Naive thymus-derived CD4-positive, alpha-beta T cell (primary cell): ENCODE data around the gene ENHO. TPM values are rescaled to one million over a fixed set of nuclear protein-coding genes. Genes with fewer than 3 reads are reported as not detected.
A peak's percentile ranks its signal among the peaks of the same experiment; 100 is the strongest.
"Not testable (repeated sequence)": the region's sequence is repeated elsewhere in the genome, so short reads cannot be mapped to it uniquely, and the experiment has no call there.

Experiments used
- ATAC-seq: fragments of 150-1000 bp; cut with Tn5 transposase; 2 replicates; pipeline ENCODE4 v1.10.0; 2021; ENCODE audit warnings: mild to moderate bottlenecking, moderate library complexity
- CTCF ChIA-PET: fragments of 350-600 bp; sonication (Branson Sonifier 250); formaldehyde crosslinking; loops from one replicate; lab custom pipeline; 2021; ENCODE audit warnings: antibody characterized with exemption; lab: Charles Lee
- POLR2A ChIA-PET: fragments of 350-600 bp; sonication (Branson Sonifier 250); formaldehyde crosslinking; loops from one replicate; lab custom pipeline; 2021; ENCODE audit warnings: antibody characterized with exemption, inconsistent platforms; lab: Charles Lee
- DNase-seq, 9 donors: peaks; one replicate each; pipeline versions ENCODE4 v3.0.0 to v3.0.0-alpha.2; 2020 to 2022; ENCODE audit warnings: mixed read lengths in 1 of 9
- H3K27ac ChIP-seq: one replicate; pipeline ENCODE4 v1.7.0; 2013; ENCODE audit warnings: mild to moderate bottlenecking, low read depth, low read length, moderate library complexity
- H3K27me3 ChIP-seq, 2 donors: one replicate each; pipeline ENCODE4 v1.7.0; 2013; ENCODE audit warnings: low read length in 2 of 2, mild to moderate bottlenecking in 2 of 2, moderate library complexity in 2 of 2; ENCODE audit not compliant: control insufficient read depth in 2 of 2, insufficient read depth in 2 of 2
- H3K36me3 ChIP-seq, 3 experiments: 1 replicate in 2 of 3; 2 replicates in 1 of 3; pipeline ENCODE4 v1.7.0; 2013; ENCODE audit warnings: low read length in 3 of 3, mild to moderate bottlenecking in 3 of 3, moderate library complexity in 1 of 3; ENCODE audit not compliant: insufficient read depth in 3 of 3, control insufficient read depth in 2 of 3
- H3K4me1 ChIP-seq, 2 donors: one replicate each; pipeline ENCODE4 v1.7.0; 2013; ENCODE audit warnings: low read length in 2 of 2, mild to moderate bottlenecking in 2 of 2, moderate library complexity in 1 of 2; ENCODE audit not compliant: control insufficient read depth in 2 of 2, insufficient read depth in 2 of 2
- H3K4me3 ChIP-seq: 2 replicates; pipeline ENCODE4 v1.7.0; 2013; ENCODE audit warnings: mild to moderate bottlenecking, low read length
- H3K9me3 ChIP-seq, 3 experiments: 1 replicate in 2 of 3; 2 replicates in 1 of 3; pipeline ENCODE4 v1.7.0; 2013; ENCODE audit warnings: low read length in 3 of 3; ENCODE audit not compliant: control insufficient read depth in 2 of 3
- H3K27ac Mint-ChIP-seq, 9 donors: one replicate each; pipeline ENCODE4 v1.8.0; 2020 to 2022; ENCODE audit warnings: mixed read lengths in 9 of 9, mild to moderate bottlenecking in 8 of 9, moderate library complexity in 5 of 9, inconsistent platforms in 2 of 9
- H3K27me3 Mint-ChIP-seq, 5 donors: one replicate each; pipeline ENCODE4 v1.8.0; 2021 to 2022; ENCODE audit warnings: mixed read lengths in 5 of 5, mild to moderate bottlenecking in 1 of 5
- H3K36me3 Mint-ChIP-seq, 5 donors: one replicate each; pipeline ENCODE4 v1.8.0; 2020 to 2022; ENCODE audit warnings: mixed read lengths in 5 of 5, mild to moderate bottlenecking in 3 of 5, inconsistent platforms in 1 of 5
- H3K4me1 Mint-ChIP-seq, 7 donors: one replicate each; pipeline ENCODE4 v1.8.0; 2020 to 2022; ENCODE audit warnings: mixed read lengths in 7 of 7, mild to moderate bottlenecking in 3 of 7, inconsistent platforms in 1 of 7
- H3K4me3 Mint-ChIP-seq, 10 donors: one replicate each; pipeline ENCODE4 v1.8.0; 2020 to 2022; ENCODE audit warnings: mild to moderate bottlenecking in 10 of 10, mixed read lengths in 10 of 10, moderate library complexity in 6 of 10, inconsistent platforms in 2 of 10
- H3K9me3 Mint-ChIP-seq, 11 donors: one replicate each; pipeline ENCODE4 v1.8.0; 2020 to 2022; ENCODE audit warnings: mixed read lengths in 11 of 11, mild to moderate bottlenecking in 4 of 11, inconsistent platforms in 1 of 11, moderate library complexity in 1 of 11
- intact Hi-C, 2 donors: fragments of 100-400 bp; cut with micrococcal nuclease; formaldehyde crosslinking; loops; one replicate each; pipeline ENCODE4 v1.15.1; 2023
- polyA plus RNA-seq, 2 donors: library from polyadenylated mRNA; unstranded; fragments of 300-500 nt; fragmentation: Illumina TruSeq; gene quantifications; one replicate each; pipeline ENCODE4 v1.2.3, GENCODE V29; 2021
- total RNA-seq, 6 experiments: library from RNA in 5 of 6; stranded (reverse) in 5 of 6; gene quantifications; 1 replicate in 5 of 6; 2 replicates in 1 of 6; pipeline ENCODE4 v1.2.3 and lab custom pipeline; 2021 to 2026

The ENHO gene
- total and polyA plus RNA-seq, 7 experiments from 2014 or later: 0.21 to 1.9 (median 0.56) TPM; not detected in 4

DNA sequence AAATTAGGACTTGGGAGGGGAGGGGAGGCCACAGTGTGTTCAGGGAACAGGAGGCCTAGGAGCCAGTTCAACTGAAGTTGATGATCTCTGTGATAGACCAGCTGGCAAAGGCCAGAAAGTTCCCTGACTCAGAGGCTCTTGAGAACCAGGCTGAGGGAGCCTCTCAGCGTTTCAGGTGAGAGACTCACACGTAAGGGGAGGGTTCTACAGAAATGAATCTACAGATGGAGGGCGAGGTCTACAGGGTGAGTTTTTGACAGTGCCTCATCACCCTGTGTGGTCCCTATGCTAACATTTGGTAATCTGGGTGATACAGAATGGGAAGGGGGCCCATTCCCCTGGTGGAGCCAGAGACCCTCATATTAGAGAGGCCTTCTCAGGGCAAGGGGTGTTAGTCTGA, 32.0 kb downstream of the ENHO start:
- no peak overlapping the region for H3K4me3 ChIP-seq
- DNase-seq (no peak), ATAC-seq (no peak)
- H3K4me1 Mint-ChIP-seq: no peaks in the 10 kb centered on the region
- intact Hi-C loops: no loop called here
- peaks cover 0 to 2% (median 0%) of the 10 kb centered on the region in 11 donors for H3K9me3 Mint-ChIP-seq
- no peaks in the 10 kb centered on the region for H3K27me3 ChIP-seq
- H3K36me3 Mint-ChIP-seq: no peaks in the 10 kb centered on the region
- ChIA-PET CTCF (interaction anchor here (0.6 to 1.5 kb wide), 2 partner anchors 10 to 23 kb away, joined by 3 to 6 read pairs; no protein-coding TSS in a partner anchor), POLR2A (no interaction called here)
- no peaks in the 10 kb centered on the region for H3K9me3 ChIP-seq
- no peaks in the 10 kb centered on the region for H3K36me3 ChIP-seq
- no peak overlapping the region for H3K27ac Mint-ChIP-seq
- H3K27me3 Mint-ChIP-seq: peaks cover 15 to 34% (median 20%) of the 10 kb centered on the region in 5 donors
- no peak overlapping the region for H3K27ac ChIP-seq
- H3K4me1 ChIP-seq: no peaks in the 10 kb centered on the region
- no peak overlapping the region for H3K4me3 Mint-ChIP-seq

GRCh38 chr9:34490360-34490759, 32.4 kb downstream of the ENHO start:
- ChIA-PET POLR2A (no interaction called here), CTCF (interaction anchor here (0.6 to 1.5 kb wide), 2 partner anchors 10 to 23 kb away, joined by 3 to 6 read pairs; no protein-coding TSS in a partner anchor)
- peaks cover 0 to 2% (median 0%) of the 10 kb centered on the region in 11 donors for H3K9me3 Mint-ChIP-seq
- H3K9me3 ChIP-seq: no peaks in the 10 kb centered on the region
- H3K36me3 Mint-ChIP-seq: no peaks in the 10 kb centered on the region
- H3K27ac ChIP-seq: no peak overlapping the region
- H3K27me3 ChIP-seq: no peaks in the 10 kb centered on the region
- intact Hi-C loops: no loop called here
- ATAC-seq: no peak
- no peaks in the 10 kb centered on the region for H3K36me3 ChIP-seq
- H3K4me3 ChIP-seq: no peak overlapping the region
- no peaks in the 10 kb centered on the region for H3K4me1 Mint-ChIP-seq
- no peak overlapping the region for H3K27ac Mint-ChIP-seq
- peaks cover 15 to 34% (median 23%) of the 10 kb centered on the region in 5 donors for H3K27me3 Mint-ChIP-seq
- H3K4me3 Mint-ChIP-seq: no peak overlapping the region
- DNase-seq: no peak
- H3K4me1 ChIP-seq: no peaks in the 10 kb centered on the region

DNA sequence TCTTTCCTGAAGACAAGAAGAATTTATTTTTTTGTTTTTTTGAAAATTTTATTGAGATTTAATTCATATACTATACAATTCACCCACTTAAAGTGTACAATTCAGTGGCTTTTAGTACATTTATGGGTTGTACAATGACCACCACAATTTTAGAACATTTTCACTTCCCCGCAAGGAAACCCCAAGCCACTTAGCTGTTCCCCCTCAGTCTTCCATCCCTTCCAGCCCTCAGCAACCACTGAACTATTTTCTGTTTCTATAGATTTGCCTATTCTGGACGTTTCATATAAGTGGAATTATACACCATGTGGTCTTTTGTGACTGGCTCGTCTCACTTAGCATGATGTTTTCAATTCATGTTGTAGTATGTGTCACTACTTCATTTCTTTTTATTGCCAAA, 36.2 kb downstream of the ENHO start:
- DNase-seq (no peak), ATAC-seq (no peak)
- H3K9me3 Mint-ChIP-seq: no peaks in the 10 kb centered on the region
- H3K4me1 Mint-ChIP-seq: no peaks in the 10 kb centered on the region
- H3K27me3 ChIP-seq: no peaks in the 10 kb centered on the region
- no peak overlapping the region for H3K27ac ChIP-seq
- no peak overlapping the region for H3K27ac Mint-ChIP-seq
- no peaks in the 10 kb centered on the region for H3K36me3 Mint-ChIP-seq
- H3K4me3 Mint-ChIP-seq: no peak overlapping the region
- H3K4me1 ChIP-seq: no peaks in the 10 kb centered on the region
- peaks cover 10 to 29% (median 23%) of the 10 kb centered on the region in 5 donors for H3K27me3 Mint-ChIP-seq
- intact Hi-C loops: no loop called here
- H3K36me3 ChIP-seq: no peaks in the 10 kb centered on the region
- CTCF ChIA-PET: no interaction called here
- H3K9me3 ChIP-seq: no peaks in the 10 kb centered on the region
- H3K4me3 ChIP-seq: no peak overlapping the region
- POLR2A ChIA-PET: no interaction called here

GRCh38 chr9:34485822-34486221, 37.0 kb downstream of the ENHO start:
- Mint-ChIP-seq H3K27me3 (peaks cover 8 to 29% (median 19%) of the 10 kb centered on the region in 5 donors), H3K9me3 (no peaks in the 10 kb centered on the region), H3K36me3 (no peaks in the 10 kb centered on the region), H3K4me1 (no peaks in the 10 kb centered on the region), H3K27ac (no peak overlapping the region), H3K4me3 (no peak overlapping the region)
- no peaks in the 10 kb centered on the region for H3K9me3 ChIP-seq
- intact Hi-C loops: no loop called here
- no peak overlapping the region for H3K27ac ChIP-seq
- no peaks in the 10 kb centered on the region for H3K27me3 ChIP-seq
- H3K4me3 ChIP-seq: no peak overlapping the region
- no peaks in the 10 kb centered on the region for H3K36me3 ChIP-seq
- POLR2A ChIA-PET: no interaction called here
- DNase-seq: no peak
- H3K4me1 ChIP-seq: no peaks in the 10 kb centered on the region
- CTCF ChIA-PET: no interaction called here
- no peak for ATAC-seq

DNA sequence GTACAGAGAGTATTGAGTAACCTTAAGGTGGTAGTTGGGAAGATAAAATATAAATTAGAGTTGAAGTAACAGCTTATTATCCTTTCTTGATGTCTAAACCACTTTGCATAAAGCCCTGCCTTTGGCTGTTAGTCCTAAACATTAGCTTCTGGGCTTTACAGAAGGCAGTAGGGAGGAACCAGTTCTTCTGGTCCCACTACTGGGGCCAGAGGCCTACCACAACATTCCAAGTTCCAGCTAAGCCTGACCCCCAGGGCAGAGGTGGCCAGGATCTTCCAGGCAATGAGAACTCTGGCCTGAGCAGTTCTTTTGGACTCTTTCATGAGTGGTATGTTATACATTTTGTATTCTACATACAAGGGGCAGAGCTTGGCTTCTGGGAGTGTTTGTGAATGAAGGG, 38.1 kb downstream of the ENHO start:
- Histone ChIP-seq H3K27ac (no peak overlapping the region), H3K36me3 (no peaks in the 10 kb centered on the region), H3K4me3 (no peak overlapping the region), H3K9me3 (no peaks in the 10 kb centered on the region), H3K4me1 (no peaks in the 10 kb centered on the region), H3K27me3 (no peaks in the 10 kb centered on the region)
- Mint-ChIP-seq H3K27me3 (peaks cover 8 to 27% (median 20%) of the 10 kb centered on the region in 5 donors), H3K4me1 (no peaks in the 10 kb centered on the region), H3K9me3 (no peaks in the 10 kb centered on the region), H3K36me3 (no peaks in the 10 kb centered on the region), H3K4me3 (no peak overlapping the region), H3K27ac (no peak overlapping the region)
- ChIA-PET POLR2A (no interaction called here), CTCF (no interaction called here)
- intact Hi-C loops: no loop called here
- ATAC-seq (no peak), DNase-seq (no peak)

DNA sequence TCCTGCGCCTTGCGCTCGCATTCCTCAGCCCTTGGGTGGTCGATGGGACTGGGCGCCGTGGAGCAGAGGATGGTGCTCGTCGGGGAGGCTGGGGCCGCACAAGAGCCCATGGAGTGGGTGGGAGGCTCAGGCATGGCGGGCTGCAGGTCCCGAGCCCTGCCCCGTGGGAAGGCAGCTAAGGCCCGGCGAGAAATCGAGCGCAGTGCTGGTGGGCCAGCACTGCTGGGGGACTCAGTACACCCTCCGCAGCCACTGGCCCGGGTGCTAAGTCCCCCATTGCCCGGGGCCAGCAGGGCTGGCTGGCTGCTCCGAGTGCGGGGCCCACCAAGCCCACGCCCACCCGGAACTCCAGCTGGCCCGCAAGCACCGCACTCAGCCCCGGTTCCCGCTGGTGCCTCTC, 40.0 kb downstream of the ENHO start:
- H3K27me3 ChIP-seq, H3K4me3 Mint-ChIP-seq, H3K27ac ChIP-seq, H3K27ac Mint-ChIP-seq, H3K9me3 Mint-ChIP-seq, DNase-seq, H3K36me3 Mint-ChIP-seq, H3K4me1 ChIP-seq, H3K4me3 ChIP-seq, CTCF ChIA-PET, ATAC-seq, H3K36me3 ChIP-seq, H3K9me3 ChIP-seq, intact Hi-C loops, POLR2A ChIA-PET, H3K4me1 Mint-ChIP-seq: not testable (repeated sequence)
- H3K27me3 Mint-ChIP-seq: peaks cover 0 to 18% (median 12%) of the 10 kb centered on the region in 5 donors

DNA sequence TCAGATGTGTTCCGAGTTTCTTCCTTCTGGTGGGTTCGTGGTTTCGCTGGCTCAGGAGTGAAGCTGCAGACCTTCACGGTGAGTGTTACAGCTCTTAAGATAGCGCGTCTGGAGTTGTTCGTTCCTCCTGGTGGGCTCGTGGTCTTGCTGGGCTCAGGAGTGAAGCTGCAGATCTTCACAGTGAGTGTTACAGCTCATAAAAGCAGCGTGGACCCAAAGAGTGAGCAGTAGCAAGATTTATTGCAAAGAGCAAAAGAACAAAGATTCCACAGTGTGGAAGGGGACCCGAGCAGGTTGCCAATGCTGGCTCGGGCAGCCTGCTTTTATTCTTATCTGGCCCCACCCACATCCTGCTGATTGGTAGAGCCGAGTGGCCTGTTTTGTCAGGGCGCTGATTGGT, 41.2 kb downstream of the ENHO start:
- H3K27ac ChIP-seq, H3K4me3 Mint-ChIP-seq, H3K4me1 Mint-ChIP-seq, ATAC-seq, H3K9me3 Mint-ChIP-seq, DNase-seq, intact Hi-C loops, H3K9me3 ChIP-seq, H3K36me3 Mint-ChIP-seq, H3K4me1 ChIP-seq, H3K4me3 ChIP-seq, POLR2A ChIA-PET, H3K36me3 ChIP-seq, H3K27me3 ChIP-seq, CTCF ChIA-PET: not testable (repeated sequence)
- H3K27ac Mint-ChIP-seq: peak overlapping the region in 1 of 9 donors; percentile 13
- H3K27me3 Mint-ChIP-seq: peaks cover under 1 to 15% (median 13%) of the 10 kb centered on the region in 5 donors
